Upper lobe of left lung (tissue), 6 donors: ENCODE measurements around the gene TMX2. TPM values are rescaled to one million over a fixed set of nuclear protein-coding genes. Genes with fewer than 3 reads are reported as not detected.

Experiments used
- ATAC-seq, 2 donors: fragments of 200-7000 bp; cut with Tn5 transposase; one replicate each; pipeline ENCODE4 v1.9.1; 2022; ENCODE audit warnings: mild to moderate bottlenecking in 2 of 2, moderate library complexity in 2 of 2; ENCODE audit not compliant: low FRiP score in 2 of 2
- DNase-seq, 2 donors: peaks; one replicate each; pipeline ENCODE4 v3.0.0-alpha.2; 2019 to 2020
- H3K27ac ChIP-seq, 4 donors: fragments of 200-600 bp; sonication (generic); one replicate each; pipeline ENCODE4 v1.5.1; 2016 to 2019
- H3K27me3 ChIP-seq, 4 donors: fragments of 200-600 bp; sonication (generic); one replicate each; pipeline ENCODE4 v1.5.1; 2017 to 2019
- H3K36me3 ChIP-seq, 4 donors: fragments of 200-600 bp; sonication (generic); one replicate each; pipeline ENCODE4 v1.5.1; 2016 to 2019
- H3K4me1 ChIP-seq, 4 donors: fragments of 200-600 bp; sonication (generic); one replicate each; pipeline ENCODE4 v1.5.1; 2018 to 2019
- H3K4me3 ChIP-seq, 4 donors: fragments of 200-600 bp; sonication (generic); one replicate each; pipeline ENCODE4 v1.5.1; 2017 to 2019; ENCODE audit warnings: mild to moderate bottlenecking in 2 of 4, moderate library complexity in 1 of 4
- H3K9me3 ChIP-seq, 4 donors: fragments of 200-600 bp; sonication (generic); one replicate each; pipeline ENCODE4 v1.5.1; 2018 to 2019
- EP300 ChIP-seq, 4 donors: sonication (generic); formaldehyde crosslinking; IDR thresholded peaks; one replicate each; pipeline ENCODE4 v1.5.1; 2017; ENCODE audit warnings: antibody characterized with exemption in 4 of 4, control low read depth in 2 of 4
- POLR2A ChIP-seq, 4 donors: fragments of 450-650 bp; IDR thresholded peaks; one replicate each; pipeline ENCODE4 v1.5.1; 2016 to 2017; ENCODE audit warnings: antibody characterized with exemption in 4 of 4, mild to moderate bottlenecking in 2 of 4
- POLR2AphosphoS5 ChIP-seq, 2 donors: sonication (generic); formaldehyde crosslinking; IDR thresholded peaks; one replicate each; pipeline ENCODE4 v1.5.1; 2017; ENCODE audit warnings: antibody characterized with exemption in 2 of 2
- WGBS, 2 donors: methylation state at CpG; one replicate each; pipeline ENCODE4 v1.1.5; 2017 to 2018; 5-methylcytosine and 5-hydroxymethylcytosine counted together
- total RNA-seq, 6 donors: library from RNA; depleted of rRNA in 4 of 6; stranded (reverse); fragments of >200 nt in 4 of 6; gene quantifications; one replicate each; pipeline versions ENCODE4 v1.1.0 to v1.2.1, GENCODE V29; 2016 to 2021
- TF ChIP-seq, protein P1 (sequence below), 6 experiments: fragments of 450-650 bp in 4 of 6; fragments of 200-600 bp in 2 of 6; sonication (generic) in 2 of 6; IDR thresholded peaks; one replicate each; pipeline ENCODE4 v1.5.1; 2016 to 2019; ENCODE audit warnings: antibody characterized with exemption in 6 of 6
- donor health status: DM: no; HTN: no; CAD: no; lungs with moderate emphysema.
- donor health status: DM: no; HTN: yes; CAD: no; lungs with severe emphysema.

The TMX2 gene
- total RNA-seq, 6 donors from 2014 or later = 16.2 to 67.3 (median 53.1) TPM

GRCh38 chr11:57763568-57763967, 51.2 kb downstream of the TMX2 start:
- no peak for DNase-seq
- ATAC-seq = peak in 1 of 2 donors; percentile 29
- no peaks in the 10 kb centered on the region for H3K36me3 ChIP-seq
- TF ChIP-seq EP300 (IDR thresholded peaks at IDR 0.05) = no peak
- TF ChIP-seq POLR2AphosphoS5 (IDR thresholded peaks at IDR 0.05) = no peak
- TF ChIP-seq, protein P1, sequence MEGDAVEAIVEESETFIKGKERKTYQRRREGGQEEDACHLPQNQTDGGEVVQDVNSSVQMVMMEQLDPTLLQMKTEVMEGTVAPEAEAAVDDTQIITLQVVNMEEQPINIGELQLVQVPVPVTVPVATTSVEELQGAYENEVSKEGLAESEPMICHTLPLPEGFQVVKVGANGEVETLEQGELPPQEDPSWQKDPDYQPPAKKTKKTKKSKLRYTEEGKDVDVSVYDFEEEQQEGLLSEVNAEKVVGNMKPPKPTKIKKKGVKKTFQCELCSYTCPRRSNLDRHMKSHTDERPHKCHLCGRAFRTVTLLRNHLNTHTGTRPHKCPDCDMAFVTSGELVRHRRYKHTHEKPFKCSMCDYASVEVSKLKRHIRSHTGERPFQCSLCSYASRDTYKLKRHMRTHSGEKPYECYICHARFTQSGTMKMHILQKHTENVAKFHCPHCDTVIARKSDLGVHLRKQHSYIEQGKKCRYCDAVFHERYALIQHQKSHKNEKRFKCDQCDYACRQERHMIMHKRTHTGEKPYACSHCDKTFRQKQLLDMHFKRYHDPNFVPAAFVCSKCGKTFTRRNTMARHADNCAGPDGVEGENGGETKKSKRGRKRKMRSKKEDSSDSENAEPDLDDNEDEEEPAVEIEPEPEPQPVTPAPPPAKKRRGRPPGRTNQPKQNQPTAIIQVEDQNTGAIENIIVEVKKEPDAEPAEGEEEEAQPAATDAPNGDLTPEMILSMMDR (IDR thresholded peaks at IDR 0.05) = peak in 3 of 6 experiments; percentile 30 to 35 (median 33)
- TF ChIP-seq POLR2A (IDR thresholded peaks at IDR 0.05) = peak in 1 of 4 donors; percentile 17
- WGBS, 2 donors = 6 to 13% methylated on average over 1 of the region's 1 CpG
- no peaks in the 10 kb centered on the region for H3K9me3 ChIP-seq
- peak overlapping the region; percentile 44 to 75 (median 59) for H3K4me3 ChIP-seq
- peaks cover 17 to 39% (median 33%) of the 10 kb centered on the region in 4 donors for H3K4me1 ChIP-seq
- H3K27ac ChIP-seq = peak overlapping the region; percentile 84 to 92 (median 90)
- no peaks in the 10 kb centered on the region for H3K27me3 ChIP-seq

GRCh38 chr11:57764021-57764420, 51.6 kb downstream of the TMX2 start:
- ATAC-seq = no peak
- no peaks in the 10 kb centered on the region for H3K9me3 ChIP-seq
- H3K4me3 ChIP-seq = peak overlapping the region; percentile 44 to 75 (median 59)
- DNase-seq = no peak
- whole genome bisulfite sequencing, 2 donors = 27 to 37% methylated on average over 4 of the region's 4 CpGs
- no peaks in the 10 kb centered on the region for H3K27me3 ChIP-seq
- no peaks in the 10 kb centered on the region for H3K36me3 ChIP-seq
- peak overlapping the region; percentile 84 to 92 (median 90) for H3K27ac ChIP-seq
- no peak for TF ChIP-seq POLR2AphosphoS5 (IDR thresholded peaks at IDR 0.05)
- no peak for TF ChIP-seq EP300 (IDR thresholded peaks at IDR 0.05)
- TF ChIP-seq, protein P1 (IDR thresholded peaks at IDR 0.05) = no peak
- H3K4me1 ChIP-seq = peaks cover 20 to 44% (median 36%) of the 10 kb centered on the region in 4 donors

GRCh38 chr11:57764566-57764965, 52.2 kb downstream of the TMX2 start:
- Histone ChIP-seq H3K27me3 (no peaks in the 10 kb centered on the region), H3K9me3 (no peaks in the 10 kb centered on the region), H3K36me3 (no peaks in the 10 kb centered on the region), H3K27ac (peak overlapping the region; percentile 10 to 92 (median 88)), H3K4me3 (peak overlapping the region in 3 of 4 donors; percentile 55 to 75 (median 63)), H3K4me1 (peaks cover 22 to 49% (median 41%) of the 10 kb centered on the region in 4 donors)
- no peak for ATAC-seq
- no peak for TF ChIP-seq POLR2A (IDR thresholded peaks at IDR 0.05)
- TF ChIP-seq, protein P1 (IDR thresholded peaks at IDR 0.05) = no peak
- no peak for TF ChIP-seq POLR2AphosphoS5 (IDR thresholded peaks at IDR 0.05)
- no peak for TF ChIP-seq EP300 (IDR thresholded peaks at IDR 0.05)
- no peak for DNase-seq
- 17 to 38% methylated on average over 2 of the region's 2 CpGs for WGBS, 2 donors

- peak overlapping the region in 3 of 4 donors; percentile 55 to 75 (median 63) for H3K4me3 ChIP-seq
These were observed 52.6 kb downstream of the TMX2 start for GRCh38 chr11:57764972-57765371.

More at GRCh38 chr11:57764972-57765371, 52.6 kb downstream of the TMX2 start:
- TF ChIP-seq POLR2A (IDR thresholded peaks at IDR 0.05) (no peak), EP300 (IDR thresholded peaks at IDR 0.05) (no peak), POLR2AphosphoS5 (IDR thresholded peaks at IDR 0.05) (no peak)
- TF ChIP-seq, protein P1 (IDR thresholded peaks at IDR 0.05) = no peak
- DNase-seq (no peak), ATAC-seq (no peak)
- H3K27me3 ChIP-seq = no peaks in the 10 kb centered on the region
- no peaks in the 10 kb centered on the region for H3K36me3 ChIP-seq
- no peaks in the 10 kb centered on the region for H3K9me3 ChIP-seq
- H3K4me1 ChIP-seq = peaks cover 26 to 53% (median 45%) of the 10 kb centered on the region in 4 donors
- H3K27ac ChIP-seq = peak overlapping the region; percentile 10 to 92 (median 88)
- 14 to 32% methylated on average over 2 of the region's 2 CpGs for WGBS, 2 donors
